GM04504 (cell line): ENCODE measurements around the gene ZSCAN22.
"Not testable (repeated sequence)": the region's sequence is repeated elsewhere in the genome, so short reads cannot be mapped to it uniquely, and the experiment has no call there.

Experiments
- DNase-seq: peaks from one replicate; pipeline ENCODE4 v3.0.0-alpha.2; 2012; ENCODE audit warnings: low read depth

ZSCAN22 gene

DNA sequence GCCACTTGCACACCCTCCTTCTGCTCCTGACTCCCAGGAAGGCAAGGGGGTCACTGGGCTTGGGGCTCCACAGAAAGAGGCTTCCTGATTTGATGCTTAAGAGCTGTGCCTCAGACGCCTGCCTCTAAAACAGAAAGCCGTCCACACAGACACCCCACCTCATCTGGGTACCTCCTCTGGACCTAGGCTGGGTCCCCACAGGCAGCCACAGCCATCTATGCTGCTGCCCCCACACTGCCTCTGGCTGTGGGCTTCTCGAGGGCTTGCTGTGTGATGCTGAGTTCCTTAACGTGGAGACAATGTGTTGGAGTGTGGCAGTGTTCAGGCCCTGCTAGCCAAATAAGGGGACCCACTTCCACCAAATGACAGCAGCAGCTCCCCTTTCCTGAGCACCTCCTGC is 8.5 kb upstream of the ZSCAN22 start:
- DNase-seq = no peak

DNA sequence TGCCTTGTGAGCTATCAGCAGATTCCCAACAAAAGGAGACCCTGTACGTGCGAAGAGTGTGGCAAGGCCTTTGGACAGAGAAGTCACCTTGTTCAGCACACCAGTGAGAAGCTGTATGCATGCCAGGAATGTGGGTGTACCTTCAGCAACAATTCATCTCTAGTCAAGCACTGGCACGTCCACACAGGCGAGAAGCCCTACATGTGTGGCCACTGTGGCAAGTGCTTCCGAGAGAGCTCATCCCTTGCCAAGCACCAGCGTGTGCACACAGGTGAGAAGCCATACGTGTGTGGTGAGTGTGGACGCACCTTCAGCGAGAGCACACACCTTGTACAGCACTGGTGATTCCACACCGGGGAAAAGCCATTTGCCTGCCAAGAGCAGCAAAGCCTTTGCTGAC is 7.6 kb upstream of the ZSCAN22 start:
- DNase-seq = no peak

DNA sequence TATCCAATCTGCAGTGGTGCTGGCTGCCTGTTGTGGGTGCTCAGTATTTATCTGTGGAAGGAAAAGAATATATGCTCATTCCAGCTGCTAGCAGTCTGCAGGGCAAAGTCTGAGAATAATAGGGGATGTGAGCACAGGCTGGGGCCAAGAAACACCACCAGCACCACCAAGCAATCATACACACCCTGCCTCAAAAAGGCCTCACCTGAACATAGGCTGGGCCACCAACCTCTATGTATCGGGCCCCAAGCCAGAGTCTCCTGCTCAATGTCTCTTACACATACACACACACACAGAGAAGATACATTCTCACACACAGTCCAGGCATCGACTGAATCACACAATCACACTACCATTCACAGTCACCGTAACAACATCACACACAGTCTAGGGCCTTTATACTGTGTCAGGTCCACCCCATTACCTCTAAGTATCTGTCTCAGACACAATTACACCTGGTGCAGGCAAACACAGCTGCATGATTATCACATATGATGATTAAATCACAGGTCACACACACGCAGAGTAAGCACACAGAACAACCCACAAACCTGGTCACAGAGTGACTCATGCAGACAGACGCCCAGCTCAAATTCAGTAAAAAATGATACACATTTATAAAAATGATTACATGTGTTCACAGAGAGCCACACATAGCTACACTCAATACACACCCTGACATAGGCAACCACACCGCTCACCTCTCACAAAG is 1.3 kb upstream of the ZSCAN22 start:
- DNase-seq = no peak

DNA sequence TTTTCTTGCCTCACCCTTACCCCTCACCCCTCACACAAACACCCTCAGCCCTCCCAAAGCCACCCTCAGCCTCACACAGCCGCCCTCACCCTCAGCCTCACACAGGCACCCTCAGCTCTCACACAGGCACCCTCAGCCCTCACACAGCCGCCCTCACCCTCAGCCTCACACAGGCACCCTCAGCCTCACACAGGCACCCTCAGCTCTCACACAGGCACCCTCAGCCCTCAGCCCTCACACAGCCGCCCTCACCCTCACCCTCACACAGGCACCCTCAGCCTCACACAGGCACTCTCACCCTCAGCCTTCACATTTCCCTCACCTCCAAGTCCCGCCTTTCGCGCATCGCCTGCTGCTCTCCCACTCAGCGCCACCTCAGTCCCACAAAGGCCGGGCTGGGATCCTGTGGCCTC is 287 bp upstream of the ZSCAN22 start:
- no peak for DNase-seq

DNA sequence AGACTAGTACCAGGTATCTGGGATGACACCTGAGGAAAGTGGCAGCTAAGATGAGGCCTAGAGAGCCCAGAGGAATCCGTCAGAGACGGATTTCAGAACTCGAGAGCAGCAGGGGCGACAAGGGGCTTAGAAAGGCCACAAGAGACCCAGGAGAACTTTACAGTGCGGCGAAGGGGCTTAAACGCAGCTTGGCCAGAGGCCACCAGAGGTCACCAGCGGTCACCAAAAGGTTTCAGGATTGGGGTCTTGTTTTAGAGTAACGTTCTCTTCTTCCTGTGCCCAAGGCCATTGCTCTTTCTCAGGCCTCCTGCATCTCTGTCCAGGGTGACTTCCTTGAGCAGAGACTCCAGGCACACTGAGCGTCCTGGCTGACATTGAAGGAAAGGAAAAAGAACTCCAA is 2.2 kb downstream of the ZSCAN22 start:
- no peak for DNase-seq

DNA sequence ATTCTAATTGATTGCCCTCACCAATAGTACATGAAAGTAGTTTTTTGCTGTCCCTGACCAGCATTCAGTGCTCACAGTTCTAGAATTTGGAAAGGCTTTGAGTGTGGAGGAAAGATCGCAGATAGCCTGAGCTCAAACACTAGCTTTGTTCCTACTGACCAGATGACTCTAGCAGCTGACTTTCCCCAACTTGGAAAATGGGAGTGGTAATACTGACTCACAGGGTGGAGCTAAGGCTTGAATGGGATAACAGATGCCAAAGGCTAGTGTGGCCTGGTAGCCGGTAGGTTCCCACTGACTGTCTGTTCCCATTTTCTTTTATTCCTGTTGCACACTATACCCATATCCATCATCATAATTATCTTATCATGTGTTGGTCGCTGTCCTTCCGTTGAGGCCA is 3.7 kb downstream of the ZSCAN22 start:
- peak; percentile 58 for DNase-seq

DNA sequence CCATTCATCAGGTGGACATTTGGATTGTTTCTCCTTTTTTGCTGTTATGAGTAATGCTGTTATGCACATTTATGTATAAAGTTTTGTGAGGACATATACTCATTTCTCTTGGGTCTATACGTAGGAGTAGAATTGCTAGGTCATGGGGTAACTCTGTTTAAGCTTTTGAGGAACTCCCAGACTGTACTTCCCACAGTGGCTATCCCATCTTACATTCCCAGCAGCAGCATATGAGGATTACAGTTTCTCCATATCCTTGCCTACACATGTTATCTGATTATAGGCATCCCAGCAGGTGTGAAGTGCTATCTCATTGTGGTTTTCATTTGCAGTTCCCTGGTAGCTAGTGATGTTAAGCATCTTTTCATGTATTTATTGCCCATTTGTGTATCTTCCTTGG is 5.9 kb downstream of the ZSCAN22 start:
- DNase-seq = no peak

DNA sequence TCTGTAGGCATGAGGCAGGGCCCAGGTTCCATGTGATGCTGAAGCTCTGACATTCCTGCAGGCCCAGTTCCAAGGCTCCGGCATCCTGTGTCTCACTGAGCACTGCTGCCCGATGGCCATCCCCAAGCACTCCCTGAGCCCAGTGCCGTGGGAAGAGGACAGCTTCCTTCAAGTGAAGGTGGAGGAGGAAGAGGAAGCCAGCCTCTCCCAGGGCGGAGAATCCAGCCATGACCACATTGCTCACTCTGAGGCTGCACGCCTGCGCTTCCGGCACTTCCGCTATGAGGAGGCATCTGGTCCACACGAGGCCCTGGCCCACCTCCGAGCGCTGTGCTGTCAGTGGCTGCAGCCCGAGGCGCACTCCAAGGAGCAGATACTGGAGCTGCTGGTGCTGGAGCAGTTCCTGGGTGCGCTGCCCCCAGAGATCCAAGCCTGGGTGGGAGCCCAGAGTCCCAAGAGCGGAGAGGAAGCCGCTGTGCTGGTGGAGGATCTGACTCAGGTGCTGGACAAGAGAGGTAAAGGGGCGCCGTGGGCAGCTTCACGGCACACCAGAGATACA is 8.0 kb downstream of the ZSCAN22 start:
- no peak for DNase-seq

DNA sequence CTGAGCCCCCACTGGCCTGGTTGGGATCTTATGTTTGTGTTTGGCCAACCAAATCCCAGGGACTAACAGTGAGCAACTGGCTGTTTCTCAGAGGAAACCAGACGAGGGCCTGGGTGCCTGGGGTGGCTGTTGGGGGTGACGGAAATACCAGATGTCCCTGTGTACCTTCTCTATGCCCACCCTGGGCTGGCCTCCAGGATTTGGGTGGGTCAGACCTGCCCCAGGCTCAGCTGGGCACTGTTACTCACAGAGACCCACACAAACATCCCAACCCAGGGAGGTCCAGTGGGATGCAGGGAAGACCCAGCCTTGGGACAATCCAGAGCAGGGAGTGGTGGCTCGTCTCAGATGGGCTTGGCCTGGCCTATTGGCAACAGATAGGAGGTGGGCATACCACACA is 8.8 kb downstream of the ZSCAN22 start:
- no peak for DNase-seq

DNA sequence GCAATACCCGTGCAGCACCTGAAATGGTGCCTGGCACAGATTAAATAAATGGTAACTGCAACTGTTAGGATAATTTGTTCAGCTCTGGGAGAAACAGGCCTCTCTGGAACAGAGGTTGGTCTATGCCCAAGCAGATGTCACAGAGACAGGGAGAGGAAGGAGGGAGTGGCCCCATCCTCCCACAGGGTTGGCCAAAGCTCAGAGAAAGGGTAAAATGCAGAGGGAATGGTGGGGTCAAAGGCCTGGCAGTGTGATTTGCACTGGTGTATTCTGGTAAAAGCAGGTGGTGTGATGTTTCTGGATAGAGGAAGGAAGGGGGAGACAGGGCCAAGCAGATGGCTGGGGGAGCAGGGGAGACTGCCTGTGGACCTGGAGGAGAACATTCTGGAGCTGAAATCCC is 9.4 kb downstream of the ZSCAN22 start:
- no peak for DNase-seq

DNA sequence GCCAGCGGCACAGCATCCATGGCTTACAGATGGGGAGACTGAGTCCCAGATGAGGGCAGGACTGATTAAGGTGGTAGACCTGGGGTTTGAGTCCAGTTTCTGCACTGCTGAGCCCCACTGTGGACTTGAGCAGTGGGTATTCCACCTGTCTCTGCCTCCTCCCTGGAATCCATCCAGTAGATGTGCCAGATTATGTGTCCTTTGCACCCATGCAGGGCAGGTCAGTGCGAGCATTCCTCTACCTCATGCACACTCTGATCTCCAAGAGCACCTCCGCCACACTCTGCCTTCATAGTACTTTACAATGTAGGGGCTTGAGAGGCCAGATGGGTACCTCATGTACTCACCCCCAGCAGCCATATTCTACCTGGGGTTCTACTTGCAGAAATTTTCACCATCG is 10.0 kb downstream of the ZSCAN22 start:
- DNase-seq = no peak

DNA sequence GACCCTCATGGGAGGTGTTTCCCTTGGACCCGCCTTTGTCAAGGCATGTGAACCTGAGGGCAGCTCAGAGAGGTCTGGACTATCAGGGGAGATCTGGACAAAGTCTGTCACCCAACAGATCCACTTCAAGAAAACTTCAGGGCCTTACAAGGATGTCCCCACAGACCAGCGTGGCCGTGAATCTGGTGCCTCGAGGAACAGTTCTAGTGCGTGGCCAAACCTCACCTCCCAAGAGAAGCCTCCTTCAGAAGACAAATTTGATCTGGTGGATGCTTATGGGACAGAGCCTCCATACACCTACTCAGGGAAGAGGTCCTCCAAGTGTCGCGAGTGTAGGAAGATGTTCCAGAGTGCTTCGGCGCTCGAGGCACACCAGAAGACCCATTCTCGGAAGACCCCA is 11.5 kb downstream of the ZSCAN22 start:
- no peak for DNase-seq

DNA sequence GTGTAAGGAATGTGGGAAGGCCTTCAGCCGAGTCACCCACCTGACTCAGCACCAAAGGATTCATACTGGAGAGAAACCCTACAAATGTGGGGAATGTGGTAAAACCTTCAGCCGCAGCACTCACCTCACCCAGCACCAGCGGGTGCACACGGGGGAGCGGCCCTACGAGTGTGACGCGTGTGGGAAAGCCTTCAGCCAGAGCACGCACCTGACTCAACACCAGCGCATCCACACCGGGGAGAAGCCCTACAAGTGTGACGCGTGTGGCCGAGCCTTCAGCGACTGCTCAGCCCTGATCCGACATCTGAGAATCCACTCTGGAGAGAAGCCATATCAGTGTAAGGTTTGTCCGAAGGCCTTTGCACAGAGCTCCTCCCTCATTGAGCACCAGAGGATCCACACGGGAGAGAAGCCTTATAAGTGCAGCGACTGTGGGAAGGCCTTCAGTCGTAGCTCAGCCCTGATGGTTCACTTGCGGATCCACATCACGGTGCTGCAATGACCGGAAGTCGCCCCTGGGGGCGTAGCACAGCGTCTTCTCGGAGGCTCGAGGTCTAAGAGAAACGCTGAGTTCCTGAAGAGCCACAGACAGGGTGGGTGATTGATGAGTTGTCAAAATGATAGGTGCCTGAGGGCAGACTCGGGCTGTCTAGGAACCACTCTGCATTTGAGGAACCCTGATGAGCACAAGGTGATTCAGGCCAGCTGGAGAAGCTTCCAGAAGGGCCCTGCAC is 12.2 kb downstream of the ZSCAN22 start:
- DNase-seq = no peak

DNA sequence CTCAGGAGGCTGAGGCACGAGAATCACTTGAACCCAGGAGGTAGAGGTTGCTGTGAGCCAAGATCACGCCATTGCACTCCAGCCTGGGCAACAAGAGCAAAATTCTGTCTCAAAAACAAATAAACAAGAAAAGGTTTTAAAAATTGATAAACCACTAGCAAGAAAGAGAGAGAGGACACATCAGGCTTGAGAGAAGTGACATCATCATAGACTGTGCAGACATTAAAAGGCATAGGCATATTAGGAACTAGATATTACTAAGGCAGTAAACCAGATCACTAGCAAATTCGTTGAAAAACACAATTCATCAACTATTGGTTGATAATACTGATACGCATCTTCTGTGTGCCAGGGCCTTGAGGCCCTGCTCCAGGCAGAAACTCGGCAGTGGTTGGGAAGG is 18.8 kb downstream of the ZSCAN22 start:
- no peak for DNase-seq

DNA sequence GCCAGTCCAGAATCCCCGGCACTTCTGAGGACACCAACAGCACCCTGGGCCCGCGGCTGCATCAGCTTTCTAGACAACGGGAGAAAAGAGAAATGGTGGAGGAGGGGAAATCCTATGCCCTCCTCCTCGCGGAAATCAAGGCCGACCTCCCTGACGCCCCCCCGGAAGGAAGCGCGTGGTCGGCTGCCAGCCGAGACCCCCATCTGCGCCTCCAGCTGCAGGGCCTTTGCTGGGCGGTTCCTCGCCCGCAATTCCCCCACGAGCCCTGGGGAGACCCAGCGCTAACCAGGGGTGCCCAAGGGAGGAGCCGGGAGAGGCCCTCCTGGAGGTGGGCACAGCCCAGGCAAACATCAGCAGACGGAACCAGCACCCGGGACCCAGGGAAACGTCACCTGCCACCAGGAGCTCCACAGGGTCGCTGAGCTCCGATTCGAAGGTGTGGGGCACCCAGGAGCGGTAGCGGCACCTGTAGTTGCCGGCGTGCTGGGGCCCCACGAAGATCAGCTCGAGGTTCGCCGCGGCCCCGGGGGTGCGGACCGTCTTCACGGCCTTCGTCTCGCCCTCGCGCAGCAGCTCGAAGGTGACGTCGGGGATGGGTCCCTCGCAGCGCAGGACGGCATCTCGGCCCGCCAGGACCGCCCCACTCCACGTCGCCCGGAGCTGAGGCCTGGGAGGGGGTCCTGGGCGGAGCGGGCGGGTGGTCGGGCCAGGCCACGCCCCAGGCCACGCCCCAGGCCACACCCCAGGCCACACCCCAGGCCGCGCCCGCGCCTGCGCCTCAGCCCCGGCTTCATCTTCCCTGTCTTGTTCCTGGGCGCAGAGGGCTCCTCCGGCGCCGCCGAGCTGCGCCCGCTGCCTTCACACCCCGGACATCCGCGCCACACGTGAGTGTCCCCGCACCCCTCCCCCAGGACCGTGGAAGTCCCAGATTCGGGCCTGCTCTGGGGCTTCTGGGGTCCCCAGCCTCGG is 20.5 kb downstream of the ZSCAN22 start:
- DNase-seq = peak; percentile 54

DNA sequence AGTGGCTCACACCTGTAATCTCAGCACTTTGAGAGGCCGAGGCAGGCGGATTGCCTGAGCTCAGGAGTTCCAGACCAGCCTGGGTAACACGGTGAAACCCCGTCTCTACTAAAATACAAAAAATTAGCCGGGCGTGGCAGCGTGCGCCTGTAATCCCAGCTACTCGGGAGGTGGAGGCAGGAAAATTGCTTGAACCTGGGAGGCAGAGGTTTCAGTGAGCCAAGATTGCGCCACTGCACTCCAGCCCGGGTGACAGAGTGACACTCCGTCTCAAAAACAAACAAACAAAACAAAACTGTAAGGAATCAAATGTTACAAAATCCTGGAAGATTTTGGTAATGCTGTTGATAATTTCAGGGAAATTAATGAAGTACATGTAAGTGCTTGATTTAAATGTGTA is 21.3 kb downstream of the ZSCAN22 start:
- not testable (repeated sequence) for DNase-seq

DNA sequence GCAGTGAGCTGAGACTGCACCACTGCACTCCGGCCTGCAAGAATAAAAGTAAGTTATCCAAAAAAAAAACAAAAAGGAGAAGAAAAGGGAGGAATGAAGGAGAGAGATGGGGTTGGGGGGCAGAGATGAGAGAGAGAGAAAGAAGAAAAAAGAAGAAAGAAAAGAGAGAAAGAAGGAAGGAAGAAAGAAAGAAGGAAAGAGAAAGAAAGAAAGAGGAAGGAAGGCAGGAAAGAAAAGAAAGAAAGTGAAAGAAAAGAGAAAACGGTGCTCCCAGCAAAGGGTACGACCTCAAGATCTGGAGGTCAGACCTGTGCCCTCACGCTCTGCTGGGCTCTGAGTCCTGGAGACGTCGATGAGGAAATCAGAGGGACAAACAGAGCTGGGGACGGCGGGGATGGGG is 22.8 kb downstream of the ZSCAN22 start:
- no peak for DNase-seq

DNA sequence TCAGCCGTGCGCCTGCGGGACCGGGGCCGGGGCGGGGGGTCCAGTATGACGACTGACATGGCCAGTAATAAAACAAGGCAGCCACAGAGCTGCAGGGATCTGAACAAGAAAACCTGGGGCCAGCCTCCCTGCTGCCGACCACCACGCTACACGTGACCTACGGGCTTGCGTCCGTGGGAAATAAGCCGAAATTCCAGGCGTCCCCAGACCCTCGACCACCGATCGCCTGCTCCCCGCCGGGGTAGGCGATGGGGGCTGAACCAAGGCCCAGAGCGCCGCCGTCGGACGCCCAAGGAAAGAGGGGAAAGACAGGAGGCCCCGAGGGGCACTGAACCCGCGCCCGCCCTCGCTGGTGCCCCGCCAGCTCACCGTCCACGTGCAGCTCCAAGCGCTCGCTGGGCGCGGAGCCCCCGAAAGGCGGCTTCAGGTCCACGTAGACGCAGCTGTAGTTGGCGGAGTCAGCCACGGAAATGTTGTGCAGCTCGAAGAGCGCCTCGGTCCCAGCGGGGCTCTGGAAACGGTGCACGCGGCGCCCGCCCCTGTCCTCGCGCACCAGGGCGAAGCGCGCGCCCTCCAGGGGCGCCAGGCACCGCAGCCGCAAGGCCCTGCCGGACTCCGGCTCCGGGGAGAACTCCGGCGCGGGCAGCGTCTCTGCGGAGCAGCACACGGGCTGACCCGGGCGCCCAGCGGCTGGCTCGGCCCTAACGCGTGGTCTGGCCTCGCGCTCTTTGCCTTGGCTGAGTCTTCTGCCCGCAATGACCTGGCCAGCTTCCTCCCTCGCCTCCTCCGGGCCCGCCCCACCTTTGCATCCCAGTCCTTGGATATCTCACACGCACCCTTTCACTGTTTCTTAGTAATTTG is 23.4 kb downstream of the ZSCAN22 start:
- DNase-seq = no peak

DNA sequence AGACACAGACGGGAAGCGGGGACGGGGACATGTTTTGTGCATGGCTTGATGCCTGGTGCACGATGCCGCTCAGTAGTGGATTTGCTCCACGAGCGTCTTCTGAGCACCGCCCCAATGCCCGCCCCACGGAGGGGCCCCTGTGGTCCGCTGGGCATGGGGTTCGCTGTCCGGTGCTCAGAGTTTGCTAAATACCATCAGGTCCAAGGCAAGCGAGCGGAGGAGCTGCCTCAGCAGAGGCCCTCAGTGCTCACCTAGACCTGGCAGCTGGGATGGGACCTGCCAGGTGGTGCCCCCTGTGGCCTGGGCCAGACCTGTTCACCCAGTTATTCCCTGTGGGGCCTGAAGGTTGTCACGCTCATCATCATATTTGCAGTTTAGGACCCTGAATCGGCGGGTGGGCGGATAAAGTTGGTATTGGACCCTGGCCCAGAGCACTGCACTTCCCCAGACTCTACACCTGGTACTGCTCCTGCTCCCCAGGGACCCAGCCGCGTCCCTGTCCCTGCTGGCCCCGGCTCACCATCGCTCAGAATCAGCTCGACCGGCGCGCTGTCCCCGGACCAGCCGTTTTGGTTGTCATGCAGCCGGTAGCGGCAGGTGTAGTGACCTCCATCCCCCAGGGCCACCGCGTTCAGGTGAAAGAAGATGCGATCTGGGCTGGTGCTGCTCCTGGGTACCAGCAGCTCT is 24.2 kb downstream of the ZSCAN22 start:
- DNase-seq = no peak

DNA sequence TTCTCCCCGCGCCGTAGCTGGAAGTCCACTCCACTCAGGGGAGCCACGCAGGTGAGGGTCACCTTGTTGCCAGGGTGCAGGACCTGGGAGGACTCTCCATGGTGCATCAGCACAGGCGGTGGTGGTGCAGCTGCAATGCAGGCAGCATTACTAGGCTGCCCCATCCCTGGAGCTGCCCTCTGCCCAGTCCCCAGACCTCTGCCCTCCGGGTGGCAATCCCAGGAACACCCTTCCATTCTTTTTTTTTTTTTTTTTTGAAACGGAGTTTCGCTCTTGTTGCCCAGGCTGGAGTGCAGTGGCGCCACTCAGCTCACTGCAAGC is 24.7 kb downstream of the ZSCAN22 start:
- DNase-seq = no peak
